NCI-H1417 (cell line): Measurements from ENCODE around the gene LRCH4.
"Not testable (repeated sequence)": the region's sequence is repeated elsewhere in the genome, so short reads cannot be mapped to it uniquely, and the experiment has no call there.

ENCODE experiments used
- DNase-seq, 3 experiments: peaks; one replicate each; lab custom pipeline; 2025; lab: John Stamatoyannopoulos, UW

The LRCH4 gene

GRCh38 chr7:100544967-100545359, 41.0 kb downstream of the LRCH4 start:
- DNase-seq = no peak

GRCh38 chr7:100544386-100544785, 41.5 kb downstream of the LRCH4 start:
- DNase-seq = no peak

GRCh38 chr7:100543586-100543985, 42.3 kb downstream of the LRCH4 start:
- no peak for DNase-seq

- not testable (repeated sequence) for DNase-seq
These were observed 44.6 kb downstream of the LRCH4 start for GRCh38 chr7:100541309-100541708.

- no peak for DNase-seq
These were observed 45.7 kb downstream of the LRCH4 start for GRCh38 chr7:100540073-100540723.

GRCh38 chr7:100539436-100540006, 46.4 kb downstream of the LRCH4 start:
- DNase-seq = peak in 2 of 3 experiments; percentile 42 to 58

- peak; percentile 100 for DNase-seq
These were observed 47.1 kb downstream of the LRCH4 start, which contains the start of gene AGFG2 for GRCh38 chr7:100538654-100539435. TSS of gene AGFG2 (plus strand) at chr7:100539203. CDS start at chr7:100539347, 144 bp downstream.

GRCh38 chr7:100538348-100538653, 47.6 kb downstream of the LRCH4 start:
- DNase-seq = no peak

GRCh38 chr7:100536695-100537094, 49.2 kb downstream of the LRCH4 start:
- DNase-seq = not testable (repeated sequence)

- not testable (repeated sequence) for DNase-seq
These were observed 49.9 kb downstream of the LRCH4 start for GRCh38 chr7:100535982-100536381.

GRCh38 chr7:100532165-100533022, 53.5 kb downstream of the LRCH4 start:
- DNase-seq = no peak

GRCh38 chr7:100528108-100528866, 57.6 kb downstream of the LRCH4 start:
- not testable (repeated sequence) for DNase-seq
